Caco-2 (cell line): ENCODE measurements around the gene TUFM. TPM values are rescaled to one million over a fixed set of nuclear protein-coding genes. Genes with fewer than 3 reads are reported as not detected.

Experiments
- BruUV-seq: library from RNA; stranded (reverse); fragments of 400-500 nt; replicated peaks from 2 replicates; lab custom pipeline; 2021; lab: Mats Ljungman, UMichigan
- CTCF ChIA-PET: fragments of 300-600 bp; sonication (Branson Sonifier 250); formaldehyde crosslinking; loops from one replicate; lab custom pipeline; 2022; ENCODE audit warnings: antibody characterized with exemption; lab: Charles Lee
- POLR2A ChIA-PET: fragments of 300-600 bp; sonication (Branson Sonifier 250); formaldehyde crosslinking; loops from one replicate; lab custom pipeline; 2022; ENCODE audit warnings: antibody characterized with exemption; lab: Charles Lee
- DNase-seq, 2 experiments: peaks; one replicate each; pipeline versions ENCODE4 v3.0.0 to v3.0.0-alpha.2; 2020 to 2022
- H3K27me3 ChIP-seq: replicated peaks from 2 replicates; pipeline ENCODE4 v1.6.0; 2011; ENCODE audit warnings: low read length; ENCODE audit not compliant: control insufficient read depth, insufficient read depth
- H3K36me3 ChIP-seq: 2 replicates; pipeline ENCODE4 v1.5.1; 2011; ENCODE audit warnings: low read length; ENCODE audit not compliant: control insufficient read depth, insufficient read depth
- H3K4me1 ChIP-seq: fragments of 250-450 bp; sonication (Bioruptor Pico); 2 replicates; pipeline ENCODE4 v1.5.1; 2020; ENCODE audit warnings: mild to moderate bottlenecking
- H3K4me3 ChIP-seq: 2 replicates; pipeline ENCODE4 v1.5.1; 2011; ENCODE audit warnings: low read depth, mild to moderate bottlenecking, control low read depth, low read length
- H3K9me3 ChIP-seq: fragments of 250-450 bp; sonication (Bioruptor Pico); 2 replicates; pipeline ENCODE4 v1.5.1; 2020; ENCODE audit warnings: mild to moderate bottlenecking, moderate library complexity
- H3K27ac Mint-ChIP-seq: one replicate; pipeline ENCODE4 v1.8.0; 2022; ENCODE audit warnings: mixed read lengths; ENCODE audit not compliant: unreplicated experiment
- H3K27me3 Mint-ChIP-seq: one replicate; pipeline ENCODE4 v1.8.0; 2022; ENCODE audit warnings: mixed read lengths; ENCODE audit not compliant: insufficient read depth, unreplicated experiment
- H3K36me3 Mint-ChIP-seq: one replicate; pipeline ENCODE4 v1.8.0; 2022; ENCODE audit warnings: mild to moderate bottlenecking, mixed read lengths; ENCODE audit not compliant: insufficient read depth, unreplicated experiment
- H3K4me1 Mint-ChIP-seq: one replicate; pipeline ENCODE4 v1.8.0; 2022; ENCODE audit warnings: low read depth, mixed read lengths; ENCODE audit not compliant: unreplicated experiment
- H3K4me3 Mint-ChIP-seq: one replicate; pipeline ENCODE4 v1.8.0; 2022; ENCODE audit warnings: mild to moderate bottlenecking, moderate library complexity, mixed read lengths; ENCODE audit not compliant: unreplicated experiment
- H3K9me3 Mint-ChIP-seq: one replicate; pipeline ENCODE4 v1.8.0; 2022; ENCODE audit warnings: mixed read lengths; ENCODE audit not compliant: unreplicated experiment
- CTCF ChIP-seq, 2 experiments: fragments of 200-600 bp in 1 of 2; IDR thresholded peaks; 1 replicate in 1 of 2; 2 replicates in 1 of 2; pipeline versions ENCODE4 v1.5.1 to v1.8.0; 2011 to 2022; ENCODE audit warnings: antibody characterized with exemption in 1 of 2, control low read depth in 1 of 2, inconsistent platforms in 1 of 2, low read depth in 1 of 2, low read length in 1 of 2, mild to moderate bottlenecking in 1 of 2, moderate library complexity in 1 of 2; ENCODE audit not compliant: insufficient read depth in 1 of 2, severe bottlenecking in 1 of 2, unreplicated experiment in 1 of 2
- intact Hi-C: fragments of 100-400 bp; cut with micrococcal nuclease; formaldehyde crosslinking; loops from one replicate; pipeline ENCODE4 v1.10.0; 2022; ENCODE audit not compliant: unreplicated experiment
- total RNA-seq: library from RNA; stranded (reverse); gene quantifications from 2 replicates; pipeline ENCODE4 v1.2.3, GENCODE V29; 2022

Gene TUFM
- total RNA-seq, 1 experiment from 2014 or later = 207 TPM

GRCh38 chr16:28879261-28879840 lies 33.2 kb upstream of the TUFM start:
- no peak for DNase-seq
- Mint-ChIP-seq H3K4me3 (peak overlapping the region; percentile 89), H3K27ac (peak overlapping the region; percentile 80), H3K27me3 (no peaks in the 10 kb centered on the region), H3K4me1 (no peaks in the 10 kb centered on the region), H3K9me3 (no peaks in the 10 kb centered on the region), H3K36me3 (peaks cover 30% of the 10 kb centered on the region)
- Histone ChIP-seq H3K36me3 (peaks cover 1% of the 10 kb centered on the region; the same call in 1 of the 2 replicates), H3K9me3 (no peaks in the 10 kb centered on the region), H3K4me1 (peaks cover 5% of the 10 kb centered on the region; the same call in 1 of the 2 replicates), H3K4me3 (peak overlapping the region; percentile 63), H3K27me3 (no peaks in the 10 kb centered on the region)
- intact Hi-C loops = loop anchor here (1.0 kb wide), 1 partner anchor 16 kb away; the partner anchor contains the start of gene SH2B1
- no peak for TF ChIP-seq CTCF (IDR thresholded peaks at IDR 0.05; ENCODE audit: insufficient read depth in 1 of 2, low read depth in 1 of 2, low read length in 1 of 2, severe bottlenecking in 1 of 2, unreplicated experiment in 1 of 2)
- no TSS peak for BruUV-seq
- CTCF ChIA-PET = interaction anchor here (1.4 to 2.0 kb wide), 2 partner anchors 16 to 66 kb away, joined by 3 to 6 read pairs; no protein-coding TSS in a partner anchor
- POLR2A ChIA-PET = interaction anchor here (1.3 to 2.1 kb wide), 2 partner anchors 16 to 33 kb away, joined by 3 to 6 read pairs; partner anchors contain the start of genes SH2B1 and TUFM

GRCh38 chr16:28878083-28878926 lies 32.2 kb upstream of the TUFM start, which contains the start of gene ATP2A1:
Gene ATP2A1, plus strand, starts transcription at chr16:28878488. Its CDS starts 184 bp downstream, at chr16:28878672.
- H3K9me3 Mint-ChIP-seq = no peaks in the 10 kb centered on the region
- no peak for TF ChIP-seq CTCF (IDR thresholded peaks at IDR 0.05; ENCODE audit: insufficient read depth in 1 of 2, low read depth in 1 of 2, low read length in 1 of 2, severe bottlenecking in 1 of 2, unreplicated experiment in 1 of 2)
- no peaks in the 10 kb centered on the region for H3K27me3 ChIP-seq
- H3K4me1 Mint-ChIP-seq = no peaks in the 10 kb centered on the region
- no peak for DNase-seq
- H3K27me3 Mint-ChIP-seq = no peaks in the 10 kb centered on the region
- H3K9me3 ChIP-seq = no peaks in the 10 kb centered on the region
- H3K27ac Mint-ChIP-seq = peak within 1 kb of the TSS; percentile 80
- H3K4me3 ChIP-seq = peak within 1 kb of the TSS; percentile 63
- H3K4me3 Mint-ChIP-seq = peak within 1 kb of the TSS; percentile 89
- intact Hi-C loops = no loop called here
- H3K4me1 ChIP-seq = peaks cover 5% of the 10 kb centered on the region; the same call in 1 of the 2 replicates
- peaks cover 40% of the 10 kb centered on the region for H3K36me3 Mint-ChIP-seq
- no TSS peak for BruUV-seq
- POLR2A ChIA-PET = interaction anchor here (2.1 kb wide), 1 partner anchor 15 kb away, joined by 6 read pairs; the partner anchor contains the start of gene SH2B1
- peaks cover 2% of the 10 kb centered on the region; the same call in 1 of the 2 replicates for H3K36me3 ChIP-seq
- CTCF ChIA-PET = interaction anchor here (2.0 kb wide), 1 partner anchor 67 kb away, joined by 6 read pairs; no protein-coding TSS in a partner anchor

GRCh38 chr16:28877655-28878000 lies 31.5 kb upstream of the TUFM start:
- H3K27ac Mint-ChIP-seq = peak overlapping the region; percentile 63
- no peak for DNase-seq
- no peak for TF ChIP-seq CTCF (IDR thresholded peaks at IDR 0.05; ENCODE audit: insufficient read depth in 1 of 2, low read depth in 1 of 2, low read length in 1 of 2, severe bottlenecking in 1 of 2, unreplicated experiment in 1 of 2)
- BruUV-seq = no TSS peak
- ChIA-PET CTCF (no interaction called here), POLR2A (no interaction called here)
- no peaks in the 10 kb centered on the region for H3K9me3 Mint-ChIP-seq
- H3K36me3 ChIP-seq = peaks cover 2% of the 10 kb centered on the region; the same call in 1 of the 2 replicates
- peaks cover 47% of the 10 kb centered on the region for H3K36me3 Mint-ChIP-seq
- H3K27me3 ChIP-seq = no peaks in the 10 kb centered on the region
- peak overlapping the region; percentile 89 for H3K4me3 Mint-ChIP-seq
- no peaks in the 10 kb centered on the region for H3K4me1 Mint-ChIP-seq
- H3K27me3 Mint-ChIP-seq = no peaks in the 10 kb centered on the region
- H3K9me3 ChIP-seq = no peaks in the 10 kb centered on the region
- H3K4me3 ChIP-seq = no peak overlapping the region
- H3K4me1 ChIP-seq = peaks cover 5% of the 10 kb centered on the region; the same call in 1 of the 2 replicates
- intact Hi-C loops = no loop called here
